ENCODE results near the gene FOXK1. TPM values are rescaled to one million over a fixed set of nuclear protein-coding genes. Genes with fewer than 3 reads are reported as not detected.

The FOXK1 gene
- total and polyA plus RNA-seq, 8 donors = 2.9 to 88.1 (median 21.6) TPM

- intact Hi-C loops (cut with DNase I; ENCODE audit: low total_unique reads) = no loop called here
- Histone ChIP-seq H3K4me3 (no peak overlapping the region), H3K27ac (no peak overlapping the region), H3K4me1 (no peaks in the 10 kb centered on the region), H3K36me3 (peaks cover 0 to 17% (median 3%) of the 10 kb centered on the region in 4 donors), H3K9me3 (no peaks in the 10 kb centered on the region), H3K27me3 (peaks cover 0 to 51% (median 5%) of the 10 kb centered on the region in 3 donors)
- DNase-seq = no peak
- 87 to 91% (median 89%) methylated on average over 12 to 38 of the region's 38 CpGs for WGBS, 5 donors
- no peak for TF ChIP-seq POLR2AphosphoS5 (IDR thresholded peaks at IDR 0.05)
Measured at GRCh38 chr7:4817178-4817901, 135.2 kb downstream of the FOXK1 start.

GRCh38 chr7:4818000-4818794, 136.1 kb downstream of the FOXK1 start:
- no peak overlapping the region for H3K4me3 ChIP-seq
- TF ChIP-seq, protein P1, sequence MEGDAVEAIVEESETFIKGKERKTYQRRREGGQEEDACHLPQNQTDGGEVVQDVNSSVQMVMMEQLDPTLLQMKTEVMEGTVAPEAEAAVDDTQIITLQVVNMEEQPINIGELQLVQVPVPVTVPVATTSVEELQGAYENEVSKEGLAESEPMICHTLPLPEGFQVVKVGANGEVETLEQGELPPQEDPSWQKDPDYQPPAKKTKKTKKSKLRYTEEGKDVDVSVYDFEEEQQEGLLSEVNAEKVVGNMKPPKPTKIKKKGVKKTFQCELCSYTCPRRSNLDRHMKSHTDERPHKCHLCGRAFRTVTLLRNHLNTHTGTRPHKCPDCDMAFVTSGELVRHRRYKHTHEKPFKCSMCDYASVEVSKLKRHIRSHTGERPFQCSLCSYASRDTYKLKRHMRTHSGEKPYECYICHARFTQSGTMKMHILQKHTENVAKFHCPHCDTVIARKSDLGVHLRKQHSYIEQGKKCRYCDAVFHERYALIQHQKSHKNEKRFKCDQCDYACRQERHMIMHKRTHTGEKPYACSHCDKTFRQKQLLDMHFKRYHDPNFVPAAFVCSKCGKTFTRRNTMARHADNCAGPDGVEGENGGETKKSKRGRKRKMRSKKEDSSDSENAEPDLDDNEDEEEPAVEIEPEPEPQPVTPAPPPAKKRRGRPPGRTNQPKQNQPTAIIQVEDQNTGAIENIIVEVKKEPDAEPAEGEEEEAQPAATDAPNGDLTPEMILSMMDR (IDR thresholded peaks at IDR 0.05) = no peak
- peaks cover 0 to 47% (median 5%) of the 10 kb centered on the region in 3 donors for H3K27me3 ChIP-seq
- intact Hi-C loops (cut with DNase I; ENCODE audit: low total_unique reads) = no loop called here
- no peaks in the 10 kb centered on the region for H3K4me1 ChIP-seq
- H3K9me3 ChIP-seq = no peaks in the 10 kb centered on the region
- 80 to 92% (median 84%) methylated on average over 7 to 32 of the region's 32 CpGs for WGBS, 5 donors
- peak in 1 of 2 donors; percentile 61 for DNase-seq
- H3K36me3 ChIP-seq = peaks cover 0 to 12% (median 3%) of the 10 kb centered on the region in 4 donors
- H3K27ac ChIP-seq = no peak overlapping the region

DNA sequence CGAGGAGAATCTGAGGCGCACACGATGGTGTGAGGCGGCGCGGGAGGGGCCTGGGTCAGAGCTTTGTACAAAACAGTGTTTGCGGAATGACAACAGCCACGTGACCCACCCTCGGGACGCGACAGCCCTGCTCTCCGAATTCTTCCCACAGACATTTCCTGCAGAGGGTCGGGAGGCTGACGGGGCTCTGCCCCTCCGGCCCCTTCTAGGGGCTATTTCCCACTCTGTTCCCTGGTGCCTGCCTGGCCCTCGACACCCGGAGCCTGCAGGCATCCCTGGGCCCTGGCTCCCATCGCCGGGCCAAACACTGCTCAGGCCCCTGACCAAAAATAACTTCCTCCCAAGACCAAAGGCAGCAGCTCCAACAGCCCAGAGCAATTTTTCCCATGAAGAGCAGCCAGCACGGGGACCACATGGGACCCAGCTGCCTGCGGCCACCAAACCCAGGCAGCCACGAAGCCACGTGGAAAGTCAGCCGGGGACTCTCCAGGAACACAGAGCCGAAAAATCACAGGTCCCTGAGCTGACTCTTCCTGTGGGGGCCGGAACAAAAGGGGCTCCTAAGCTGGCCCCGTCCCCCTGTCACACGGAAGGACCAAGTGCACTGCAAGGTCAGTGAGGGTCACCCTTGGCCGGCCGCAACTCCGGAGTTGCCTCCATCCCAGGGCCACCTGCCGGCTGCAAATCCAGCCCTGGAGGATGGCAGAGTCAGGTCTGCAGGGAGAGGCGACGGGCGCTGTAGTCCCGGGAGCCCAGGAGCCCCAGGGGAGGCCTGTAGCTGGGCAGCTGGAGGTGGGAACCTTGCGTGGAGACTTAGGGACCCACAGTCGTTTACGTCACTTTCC, 137.7 kb downstream of the FOXK1 start:
- Histone ChIP-seq H3K36me3 (peaks cover 0 to 5% (median 2%) of the 10 kb centered on the region in 4 donors), H3K27me3 (peaks cover 0 to 44% (median 5%) of the 10 kb centered on the region in 3 donors), H3K4me1 (no peaks in the 10 kb centered on the region), H3K27ac (no peak overlapping the region), H3K9me3 (no peaks in the 10 kb centered on the region), H3K4me3 (no peak overlapping the region)
- peak in 1 of 2 donors; percentile 66 for DNase-seq
- intact Hi-C loops (cut with DNase I; ENCODE audit: low total_unique reads) = no loop called here
- no peak for TF ChIP-seq POLR2AphosphoS5 (IDR thresholded peaks at IDR 0.05)
- TF ChIP-seq EP300 (IDR thresholded peaks at IDR 0.05) = no peak
- no peak for TF ChIP-seq POLR2A (IDR thresholded peaks at IDR 0.05)
- TF ChIP-seq, protein P1 (IDR thresholded peaks at IDR 0.05) = no peak
- 59 to 82% (median 66%) methylated on average over 18 to 39 of the region's 39 CpGs for WGBS, 5 donors

GRCh38 chr7:4820405-4820966, 138.4 kb downstream of the FOXK1 start:
- Histone ChIP-seq H3K36me3 (no peaks in the 10 kb centered on the region), H3K4me1 (no peaks in the 10 kb centered on the region), H3K4me3 (no peak overlapping the region), H3K9me3 (no peaks in the 10 kb centered on the region), H3K27ac (no peak overlapping the region), H3K27me3 (peaks cover 0 to 37% (median 1%) of the 10 kb centered on the region in 3 donors)
- 52 to 76% (median 73%) methylated on average over 4 to 19 of the region's 19 CpGs for WGBS, 5 donors
- intact Hi-C loops (cut with DNase I; ENCODE audit: low total_unique reads) = no loop called here
- no peak for DNase-seq
- TF ChIP-seq EP300 (IDR thresholded peaks at IDR 0.05) (no peak), POLR2AphosphoS5 (IDR thresholded peaks at IDR 0.05) (no peak), POLR2A (IDR thresholded peaks at IDR 0.05) (no peak)
- TF ChIP-seq, protein P1 (IDR thresholded peaks at IDR 0.05) = no peak

Small RNA genes lying within 50 kb of the gene (small RNA-seq; reads per million reads assigned to genes)
- gene MIR4656 (0 reads per million in 4 donors), gene RF00019 (0 reads per million in 4 donors)

Other genes starting within 250 kb of the FOXK1 start
- gene AP5Z1, start 93.3 kb downstream of the FOXK1 start, total RNA-seq = 100 to 1,000 TPM in 1 of 5 donors, 10 to 100 TPM in 4; 11.6 to 140 (median 52.5) TPM
- 10 to 100 TPM; 34.7 to 43.7 (median 40.8) TPM for gene AP5Z1, start 93.3 kb downstream of the FOXK1 start, polyA plus RNA-seq
- under 1 TPM in 1 of 5 donors, not detected in 4; 0.37 TPM for gene PAPOLB, start 179.7 kb downstream of the FOXK1 start, total RNA-seq
- gene PAPOLB, start 179.7 kb downstream of the FOXK1 start, polyA plus RNA-seq = not detected
- 10 to 100 TPM in 1 of 5 donors, 1 to 10 TPM in 3, not detected in 1; 3.0 to 21.6 (median 5.5) TPM for gene RADIL, start 201.4 kb downstream of the FOXK1 start, total RNA-seq
- 1 to 10 TPM; 1.2 to 2.4 (median 1.6) TPM for gene RADIL, start 201.4 kb downstream of the FOXK1 start, polyA plus RNA-seq